HG03135 (cell line): Measurements from ENCODE around the gene SFSWAP.
A peak's percentile ranks its signal among the peaks of the same experiment; 100 is the strongest.
"Not testable (repeated sequence)": the region's sequence is repeated elsewhere in the genome, so short reads cannot be mapped to it uniquely, and the experiment has no call there.

Source experiments
- ATAC-seq: cut with Tn5 transposase; IDR thresholded peaks from one replicate; pipeline ENCODE4 v1.9.1; 2021; ENCODE audit warnings: mild to moderate bottlenecking, moderate library complexity; ENCODE audit not compliant: unreplicated experiment

The SFSWAP gene

DNA sequence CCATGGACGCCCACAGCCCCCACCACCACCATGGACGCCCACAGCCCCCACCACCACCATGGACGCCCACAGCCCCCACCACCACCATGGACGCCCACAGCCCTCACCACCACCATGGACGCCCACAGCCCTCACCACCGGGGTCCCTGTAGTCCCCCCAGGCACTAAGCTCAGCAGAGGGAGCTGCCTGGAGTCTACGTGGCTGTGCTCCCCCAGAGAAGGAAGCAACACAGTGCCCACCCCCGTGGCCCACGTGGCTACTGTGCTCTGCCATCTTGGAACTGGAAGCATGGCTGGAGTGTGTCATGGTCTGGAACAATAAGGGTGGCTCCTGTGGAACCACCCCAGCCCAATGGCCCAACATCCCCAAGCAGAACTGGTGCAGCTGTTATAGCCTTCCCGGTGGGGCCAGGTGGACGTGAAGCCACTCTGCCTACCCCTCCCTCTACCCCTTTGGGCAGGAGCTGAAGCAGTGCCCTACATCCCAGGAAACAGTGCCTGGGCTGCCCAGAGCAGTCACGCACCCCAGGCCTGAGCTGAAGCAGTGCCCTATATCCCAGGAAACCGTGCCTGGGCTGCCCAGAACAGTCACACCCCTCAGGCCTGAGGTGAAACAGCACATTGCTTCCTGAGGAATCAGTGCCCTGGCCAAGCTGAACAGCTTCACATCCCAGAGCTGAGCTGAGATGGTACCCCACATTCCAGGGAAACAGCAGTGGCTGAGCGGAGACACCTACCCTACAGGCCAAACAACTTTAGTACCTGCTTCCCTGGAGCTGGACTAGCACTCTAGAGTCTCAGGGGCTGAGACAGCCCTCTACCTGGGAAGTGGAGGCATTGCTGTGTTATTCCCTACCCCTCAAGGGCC is 9.0 kb upstream of the SFSWAP start:
- ATAC-seq: no peak

DNA sequence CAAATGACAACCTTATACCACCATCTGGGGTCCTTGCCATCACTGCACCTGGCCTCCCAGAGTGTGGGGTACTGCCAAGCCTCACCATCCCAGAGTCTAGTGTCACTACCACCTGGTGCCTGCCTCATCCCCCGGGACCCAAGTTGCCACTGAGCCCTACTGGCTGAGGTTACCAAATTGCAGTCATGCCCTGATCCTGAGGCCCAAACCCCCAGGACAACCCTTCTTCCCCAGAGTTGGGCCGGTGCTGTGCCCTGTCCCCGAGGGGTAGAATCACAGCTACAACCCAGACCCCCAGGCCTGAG is 8.4 kb upstream of the SFSWAP start:
- ATAC-seq: no peak

DNA sequence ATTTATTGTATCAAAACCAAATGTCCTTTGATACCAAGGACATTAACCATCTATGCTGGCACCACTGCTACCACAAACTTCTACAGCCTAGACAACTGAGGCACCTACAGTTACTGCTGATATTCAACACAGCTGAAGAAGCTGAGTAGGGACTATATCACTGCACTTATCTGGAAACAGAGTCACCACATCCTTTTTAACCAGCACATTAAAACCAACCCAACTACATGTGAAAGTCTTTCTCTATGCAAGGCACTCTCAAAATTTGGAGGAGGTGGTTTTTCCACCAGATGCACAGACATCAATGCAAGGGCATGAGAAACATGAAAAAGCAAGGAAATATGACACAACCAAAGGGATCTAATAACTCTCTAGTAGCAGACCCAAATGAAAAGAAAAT is 7.7 kb upstream of the SFSWAP start:
- no peak for ATAC-seq

DNA sequence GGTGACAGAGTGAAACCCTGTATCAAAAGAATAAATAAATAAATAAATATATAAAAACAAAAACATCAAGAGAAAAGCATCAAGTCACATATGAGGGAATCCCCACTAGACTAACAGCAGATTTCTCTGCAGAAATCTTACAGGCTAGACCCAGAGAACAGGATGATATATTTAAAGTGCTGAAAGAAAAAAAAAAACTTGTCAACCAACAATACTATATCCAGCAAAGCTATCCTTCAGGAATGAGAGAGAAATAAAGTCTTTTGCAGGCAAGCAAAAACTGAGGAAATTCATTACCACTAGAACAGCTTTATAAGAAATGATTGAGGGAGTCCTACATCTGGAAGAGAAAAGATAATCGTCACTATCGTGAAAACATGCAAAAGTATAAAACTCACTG is 6.4 kb upstream of the SFSWAP start:
- ATAC-seq: no peak

DNA sequence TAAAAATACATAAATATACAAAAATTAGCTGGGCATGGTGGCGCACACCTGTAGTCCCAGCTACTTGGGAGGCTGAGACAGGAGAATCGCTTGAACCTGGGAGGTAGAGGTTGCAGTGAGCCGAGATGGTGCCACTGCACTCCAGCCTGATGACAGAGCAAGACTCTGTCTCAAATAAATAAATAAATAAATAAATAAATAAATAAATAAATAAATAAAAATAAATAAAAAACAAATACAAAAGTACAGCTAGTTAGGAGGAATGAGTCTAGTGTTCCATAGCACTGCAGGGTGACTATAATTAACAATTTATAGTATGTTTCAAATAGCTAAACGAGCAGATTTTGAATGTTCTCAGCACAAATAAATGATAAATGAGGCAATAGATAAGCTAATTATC is 4.2 kb upstream of the SFSWAP start:
- not testable (repeated sequence) for ATAC-seq

DNA sequence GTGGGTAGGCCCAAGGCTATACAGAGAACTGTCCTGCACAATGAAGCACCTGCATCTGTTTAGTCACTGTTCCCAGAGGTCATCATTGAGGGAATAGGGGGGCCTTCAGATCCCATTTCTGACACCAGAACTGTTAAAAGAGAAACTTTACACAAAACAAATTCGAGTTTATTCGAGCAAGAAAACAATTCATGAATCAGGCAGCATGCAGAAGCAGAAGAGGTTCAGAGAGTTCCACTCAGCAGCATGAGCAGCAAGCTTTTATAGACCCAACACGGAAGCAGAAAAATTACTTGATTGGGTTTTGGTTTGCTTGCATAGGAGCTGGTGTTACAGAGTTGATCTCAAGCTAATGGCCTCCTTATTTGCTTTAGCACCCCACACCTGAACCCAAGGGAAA is 1.7 kb upstream of the SFSWAP start:
- ATAC-seq: no peak

DNA sequence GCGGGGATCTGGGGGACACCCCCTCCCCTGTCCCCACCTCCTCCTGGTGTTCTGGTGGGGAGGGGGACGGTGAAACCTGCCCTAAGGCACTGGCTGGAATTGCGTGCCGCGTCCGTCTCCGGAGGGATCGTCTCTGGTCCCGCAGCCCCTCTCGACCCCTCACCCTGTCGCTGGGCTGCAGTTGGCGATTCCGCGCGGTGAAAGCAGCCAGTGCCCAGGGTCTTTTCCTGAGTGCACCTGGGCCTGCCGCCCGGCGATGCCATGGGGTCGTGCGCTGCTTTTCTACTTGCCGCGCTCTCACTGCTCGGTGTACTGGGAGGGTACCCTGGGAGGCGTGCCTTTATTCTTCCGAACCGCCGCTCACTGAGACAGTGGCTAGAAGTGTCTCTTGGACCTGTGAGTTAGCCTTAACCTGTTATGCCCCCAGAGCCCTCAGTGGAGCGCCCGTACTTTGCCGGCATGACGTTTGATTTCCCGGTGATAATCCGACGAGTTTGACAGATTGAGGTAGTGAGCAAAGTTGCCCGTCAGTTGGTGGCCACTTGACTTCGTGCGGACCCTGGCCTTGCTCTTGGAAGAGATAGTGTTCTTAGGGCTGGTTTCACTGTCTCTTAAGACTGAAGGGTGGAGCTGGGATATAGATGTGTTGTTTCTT is 788 bp downstream of the SFSWAP start:
- peak; percentile 10 for ATAC-seq

DNA sequence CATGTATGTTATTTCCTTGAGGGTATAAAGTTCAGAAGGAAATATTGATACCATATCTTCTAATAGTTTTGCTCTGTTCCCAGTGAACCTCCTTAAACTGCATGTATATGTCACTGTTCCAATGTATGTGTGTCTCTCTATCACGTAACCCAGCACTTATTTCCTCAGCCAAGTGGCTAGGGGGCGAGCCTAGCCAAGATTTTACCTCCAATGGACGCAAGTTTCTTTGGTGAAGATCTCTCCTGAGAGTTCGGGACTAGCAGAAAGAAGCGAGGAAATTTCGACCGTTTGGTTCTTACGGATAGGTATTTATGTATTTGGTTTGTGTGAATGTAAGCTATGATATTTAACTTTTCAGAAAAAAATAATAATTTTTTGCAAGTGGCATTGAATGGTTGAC is 2.5 kb downstream of the SFSWAP start:
- ATAC-seq: no peak

DNA sequence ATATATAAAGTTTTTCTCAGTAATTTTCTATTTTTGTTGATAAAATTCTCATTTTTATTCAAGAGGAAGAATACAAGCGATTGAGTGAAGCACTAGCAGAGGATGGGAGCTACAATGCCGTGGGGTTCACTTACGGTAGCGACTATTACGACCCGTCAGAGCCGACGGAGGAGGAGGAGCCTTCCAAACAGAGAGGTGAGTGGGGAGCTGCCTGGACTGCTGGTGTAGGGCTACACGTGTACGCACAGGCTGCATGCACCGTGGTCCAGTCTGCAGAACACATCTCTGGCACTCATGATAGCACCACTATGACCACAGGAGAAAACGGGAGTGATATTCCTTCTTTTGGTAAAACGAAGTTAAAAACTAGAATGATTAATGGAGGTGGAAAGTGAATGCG is 3.9 kb downstream of the SFSWAP start:
- no peak for ATAC-seq

DNA sequence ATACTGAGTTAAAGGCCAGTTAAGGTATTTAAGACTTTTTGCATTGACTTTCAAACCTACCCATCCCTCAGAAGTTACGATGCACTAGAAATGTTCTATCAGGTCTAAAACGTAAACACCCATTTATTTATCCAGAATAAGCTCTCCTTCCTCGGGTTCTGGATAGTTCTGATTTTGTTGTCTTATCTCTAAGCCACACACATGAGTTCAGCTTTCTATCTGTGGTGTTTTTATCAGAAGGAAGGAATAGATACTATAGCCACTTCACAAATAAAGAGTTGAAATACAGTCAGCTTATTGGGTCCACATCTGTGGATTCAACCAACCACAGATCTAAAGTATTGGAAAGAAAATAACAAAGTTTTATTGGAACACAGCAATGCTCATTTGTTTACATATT is 5.4 kb downstream of the SFSWAP start:
- no peak for ATAC-seq

DNA sequence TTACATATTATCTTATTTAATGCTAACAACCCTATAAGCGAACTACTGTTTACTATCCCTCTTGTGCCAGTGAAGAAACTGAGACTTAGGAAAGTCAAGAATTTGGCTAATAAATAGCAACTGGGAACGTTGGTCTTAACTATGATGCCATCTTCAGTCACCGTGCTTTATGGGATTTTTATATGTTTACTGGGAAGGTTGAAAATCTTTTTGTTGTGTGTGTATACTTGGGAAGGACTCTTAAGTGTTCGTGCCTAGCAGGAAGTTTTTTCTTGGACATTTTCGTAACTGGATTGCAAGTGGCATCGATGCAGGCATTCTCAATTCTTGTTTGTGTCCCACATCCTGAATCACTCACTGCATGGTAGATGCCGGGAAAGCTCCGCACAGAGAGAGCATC is 9.4 kb downstream of the SFSWAP start:
- no peak for ATAC-seq

DNA sequence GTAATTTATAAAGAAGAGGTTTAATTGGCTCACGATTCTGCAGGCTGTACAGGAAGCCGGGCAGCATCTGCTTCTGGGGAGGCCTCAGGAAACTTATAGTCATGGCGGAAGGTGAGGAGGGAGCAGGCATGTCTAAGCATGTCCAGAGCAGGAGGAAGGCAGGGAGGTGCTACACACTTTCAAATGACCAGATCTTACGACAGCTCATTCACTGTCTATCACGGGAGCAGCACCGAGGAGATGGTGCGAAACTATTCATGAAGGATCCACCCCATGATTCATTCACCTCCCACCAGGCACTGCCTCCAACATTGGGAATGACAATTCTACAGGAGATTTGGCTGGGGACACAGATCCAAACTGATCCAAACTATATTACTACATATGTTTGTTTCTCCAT is 10.0 kb downstream of the SFSWAP start:
- ATAC-seq: no peak

DNA sequence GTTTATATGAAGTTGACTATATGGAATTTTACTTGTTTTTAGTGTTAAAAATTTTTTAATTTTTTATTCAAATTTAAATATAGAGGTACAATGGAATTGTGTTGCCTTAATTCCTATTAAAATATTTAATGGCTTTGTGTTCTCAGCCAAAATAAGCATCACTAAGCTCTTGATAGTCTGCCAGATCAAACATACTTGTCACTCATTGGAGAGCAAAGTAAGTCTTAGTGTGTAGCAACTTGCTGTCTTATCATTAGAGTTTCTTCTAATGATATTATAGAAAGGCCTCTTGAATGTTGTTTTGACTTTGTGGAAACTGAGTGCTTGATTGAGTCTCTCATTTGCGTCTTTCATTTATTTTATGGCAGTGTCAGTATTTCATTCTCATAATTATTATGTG is 10.7 kb downstream of the SFSWAP start:
- no peak for ATAC-seq

DNA sequence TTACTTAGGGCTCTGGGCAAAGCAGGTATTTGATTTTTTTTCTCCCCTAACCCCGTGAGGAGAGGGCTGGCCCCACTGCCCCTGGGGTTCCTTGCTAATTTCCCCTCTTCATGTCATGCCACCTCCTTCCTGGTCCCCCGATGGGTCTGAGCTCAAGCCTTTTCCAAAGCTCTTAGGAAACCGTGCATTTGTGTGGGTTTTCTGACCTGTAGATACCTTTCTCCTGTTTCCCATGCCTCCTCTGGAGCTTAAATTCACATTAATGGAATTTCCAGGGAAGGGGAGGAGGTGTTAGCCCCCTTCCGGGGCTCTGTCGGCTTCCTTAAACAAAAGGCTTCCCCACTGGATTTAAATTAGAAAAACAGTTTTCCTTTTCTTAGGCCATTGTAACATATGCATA is 12.6 kb downstream of the SFSWAP start:
- ATAC-seq: no peak

DNA sequence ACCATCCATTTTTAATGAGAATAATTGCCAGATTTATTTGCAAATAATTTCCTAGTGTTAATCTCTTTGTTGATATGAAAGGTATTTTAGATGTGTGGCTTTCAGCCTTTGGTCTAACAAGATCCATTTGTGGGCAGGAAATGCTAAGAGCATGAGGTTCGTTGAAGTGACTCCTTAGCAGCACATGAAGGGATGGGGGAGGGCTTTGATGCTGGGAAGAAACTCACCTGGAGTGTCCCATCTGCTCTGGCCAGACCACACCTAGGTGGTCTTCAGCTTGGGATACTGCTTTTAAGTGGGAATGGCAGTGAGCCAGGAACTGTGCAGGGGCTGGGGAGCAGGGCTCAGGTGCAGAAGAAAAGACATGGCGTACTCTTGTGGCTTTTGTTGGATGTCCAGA is 13.6 kb downstream of the SFSWAP start:
- no peak for ATAC-seq

DNA sequence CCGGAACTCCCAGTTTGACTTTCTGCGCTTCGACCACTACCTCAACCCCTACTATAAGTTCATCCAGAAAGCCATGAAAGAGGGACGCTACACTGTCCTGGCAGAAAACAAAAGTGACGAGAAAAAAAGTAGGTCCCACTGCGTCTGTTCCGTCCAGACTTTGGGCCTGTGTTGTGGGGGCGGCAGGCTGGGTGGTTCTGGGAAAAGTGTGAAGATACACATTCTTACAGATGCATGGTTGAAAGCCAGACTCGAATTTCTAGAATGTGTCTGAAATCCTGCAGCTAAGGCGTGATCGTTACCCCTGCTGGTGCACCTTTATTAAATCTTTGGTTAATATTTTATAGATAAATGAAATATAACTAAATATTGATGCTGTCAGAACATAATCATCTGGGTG is 14.6 kb downstream of the SFSWAP start:
- no peak for ATAC-seq

DNA sequence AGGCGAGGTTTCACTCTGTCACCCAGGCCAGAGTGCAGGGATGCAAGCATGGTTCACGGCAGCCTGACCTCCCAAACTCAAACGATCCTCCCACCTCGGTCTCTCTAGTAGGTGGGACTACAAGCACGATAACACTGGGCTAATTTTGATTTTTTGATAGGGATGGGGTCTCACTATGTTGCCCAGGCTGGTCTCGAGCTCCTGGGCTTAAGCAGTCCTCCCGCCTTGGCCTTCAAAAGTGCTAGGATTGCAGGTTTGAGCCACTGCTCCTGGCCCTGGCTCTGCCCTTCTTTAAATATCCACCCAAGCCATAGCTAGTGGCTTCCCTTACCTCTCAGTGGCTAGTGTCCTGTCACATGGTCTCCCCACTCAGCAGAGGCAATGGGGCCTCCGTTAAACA is 17.8 kb downstream of the SFSWAP start:
- no peak for ATAC-seq

DNA sequence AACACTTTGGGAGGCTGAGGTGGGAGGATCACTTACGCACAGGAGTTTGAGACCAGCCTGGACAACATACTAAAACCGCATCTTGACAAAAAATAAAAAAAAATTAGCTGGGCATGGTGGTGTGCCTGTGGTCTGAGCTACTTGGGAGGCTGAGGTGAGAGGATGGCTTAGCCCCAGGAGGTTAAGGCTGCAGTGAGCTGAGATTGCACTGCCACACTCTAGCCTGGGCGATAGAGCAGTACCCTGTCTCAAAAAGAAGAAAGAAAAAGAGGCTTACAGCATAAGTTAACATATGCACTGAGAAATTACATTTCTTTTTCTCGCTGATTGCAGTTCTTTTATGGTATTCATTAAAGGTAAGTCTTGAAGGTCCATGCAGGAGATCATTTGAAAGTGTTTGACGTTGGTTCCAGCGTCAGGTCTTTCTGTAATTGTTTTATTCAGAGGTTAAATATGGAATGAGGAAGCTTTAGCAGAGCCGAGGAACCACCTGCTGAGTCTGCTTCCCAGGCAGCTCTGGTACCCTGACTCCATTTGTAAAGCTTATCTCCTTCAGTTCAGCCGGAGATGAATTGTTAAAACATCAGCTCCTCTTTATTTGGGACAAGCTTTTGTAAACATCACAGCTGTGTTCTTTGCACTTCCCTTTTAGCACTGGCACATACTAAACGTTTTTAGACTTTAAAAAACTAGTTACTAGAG is 18.5 kb downstream of the SFSWAP start:
- no peak for ATAC-seq

DNA sequence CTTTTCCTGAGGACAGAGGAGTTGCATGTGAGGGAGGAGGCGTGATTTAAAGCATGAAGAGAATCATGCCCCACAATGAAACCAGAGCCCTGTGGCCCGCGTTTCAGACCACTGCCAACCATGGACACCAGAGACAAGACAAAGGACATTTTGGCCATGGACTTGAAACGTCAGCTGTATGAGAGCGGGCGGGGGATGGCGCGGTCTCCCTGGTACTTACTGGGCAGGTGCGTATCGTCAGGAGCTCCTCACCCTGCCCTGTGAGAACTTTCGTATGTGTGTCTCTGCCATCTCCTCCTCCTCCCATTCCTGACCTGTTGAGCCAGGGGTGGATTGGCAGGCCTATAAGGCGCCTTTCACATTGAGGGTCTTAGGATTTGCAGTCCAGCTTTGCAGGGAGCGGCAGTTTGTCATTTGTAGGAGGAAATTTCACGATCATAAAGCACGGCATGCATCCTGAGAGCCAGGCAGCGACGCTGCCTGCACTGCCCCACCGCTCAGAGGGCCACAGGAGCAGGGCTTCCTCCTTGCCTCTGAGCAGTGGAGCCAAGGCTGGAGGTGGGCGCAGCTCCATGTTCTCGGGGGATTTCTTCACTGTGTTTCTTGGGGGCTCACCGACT is 22.2 kb downstream of the SFSWAP start:
- ATAC-seq: no peak

DNA sequence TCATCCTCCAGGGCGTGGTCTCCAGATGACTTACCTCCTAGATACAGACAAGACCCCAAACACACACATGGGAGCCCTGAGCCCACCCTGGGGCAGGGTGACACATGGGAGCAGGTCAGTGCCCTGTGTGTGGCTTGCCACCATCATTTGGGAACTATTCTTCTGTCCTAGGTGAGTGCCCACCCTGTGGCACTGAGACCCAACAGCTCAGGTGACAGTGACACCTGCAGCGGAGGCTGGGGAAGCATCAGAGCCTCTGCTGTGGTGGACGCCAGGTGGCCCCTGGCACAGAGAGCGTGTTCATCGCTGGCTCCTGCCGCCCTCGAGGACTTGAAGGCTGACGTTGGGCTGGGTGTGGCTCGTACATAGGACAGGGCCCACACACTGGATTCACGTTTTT is 23.0 kb downstream of the SFSWAP start:
- no peak for ATAC-seq

DNA sequence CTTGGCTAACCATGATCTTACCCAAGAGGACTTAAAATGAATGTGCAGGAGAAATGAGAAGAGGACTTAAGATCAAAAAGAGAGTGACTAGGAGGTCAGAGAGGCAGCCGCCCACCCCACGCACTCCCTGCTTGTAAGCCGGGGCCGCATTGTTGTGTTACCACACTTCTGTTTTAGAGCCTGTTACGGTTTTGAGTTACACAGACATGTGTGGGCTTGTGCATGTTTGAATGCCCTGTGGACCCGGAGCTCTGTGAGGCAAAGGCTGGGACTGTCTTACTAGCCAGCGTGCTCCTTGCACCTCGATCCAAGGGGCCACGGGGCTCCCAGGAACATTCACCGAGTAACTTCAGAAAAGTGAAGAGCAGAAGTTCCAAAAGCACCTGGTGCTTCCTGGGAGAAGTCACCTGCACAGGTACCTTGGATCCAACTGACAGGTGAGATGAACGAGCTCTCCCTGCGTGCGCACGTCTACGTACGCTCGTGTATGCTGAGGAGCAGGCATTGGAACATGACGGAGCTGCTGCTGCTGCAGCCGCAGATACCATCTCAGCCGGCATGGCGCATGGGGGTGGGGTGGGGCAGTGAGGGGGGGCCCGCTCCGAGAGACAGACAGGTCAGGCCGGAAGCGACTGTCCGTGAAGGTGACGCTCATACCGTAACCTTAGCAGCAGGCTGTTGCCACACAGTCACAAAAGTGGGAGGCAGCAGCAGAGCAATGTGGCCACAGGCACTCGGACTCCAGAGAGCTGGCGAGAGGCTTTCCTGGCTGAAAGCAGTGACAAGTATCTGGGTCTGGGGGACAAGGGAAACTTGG is 23.7 kb downstream of the SFSWAP start:
- ATAC-seq: no peak
